Measurements from ENCODE around the gene FAM72A. TPM values are rescaled to one million over a fixed set of nuclear protein-coding genes. Genes with fewer than 3 reads are reported as not detected.
"Not testable (repeated sequence)": the region's sequence is repeated elsewhere in the genome, so short reads cannot be mapped to it uniquely, and the experiment has no call there.

FAM72A gene
- 1 to 10 TPM in 1 of 4 donors, under 1 TPM in 1, not detected in 2; 0.29 to 2.7 TPM for total RNA-seq

DNA sequence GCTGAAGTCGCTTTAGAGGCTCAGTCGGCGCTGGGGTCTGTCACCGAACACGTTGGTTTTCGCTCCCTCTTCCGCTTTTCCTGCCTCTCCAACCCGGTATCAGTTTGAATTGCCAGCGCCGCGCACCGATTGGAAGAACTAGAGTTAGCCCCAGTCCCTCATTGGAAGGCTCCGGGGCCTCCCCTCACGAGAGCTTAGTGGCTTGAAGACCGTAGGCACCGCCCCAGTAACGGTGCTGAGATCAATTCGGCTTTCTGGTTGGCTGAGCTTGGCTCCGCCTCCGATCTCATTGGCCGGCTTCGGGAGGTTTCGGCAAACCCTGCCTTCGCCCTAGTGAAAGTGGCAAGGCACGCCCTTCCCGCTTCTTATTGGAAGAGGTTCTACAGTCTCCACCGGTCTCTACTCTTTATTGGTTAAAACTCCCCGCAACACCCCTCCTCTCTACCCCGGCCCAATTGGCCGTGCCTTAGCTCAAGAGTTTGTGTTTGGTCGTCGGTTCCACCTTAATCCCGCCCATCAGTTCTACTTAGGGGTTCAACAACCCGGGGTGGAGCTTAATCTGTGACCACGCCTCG lies at the start of gene FAM72A:
Gene FAM72A, minus strand, starts transcription at position 51 of the 575 bp plus-strand sequence. CDS start 814 bp downstream, outside the sequence.
- H3K9me3 ChIP-seq; H3K27me3 ChIP-seq; intact Hi-C loops (cut with DNase I; ENCODE audit: low total_unique reads); H3K36me3 ChIP-seq; H3K4me1 ChIP-seq: not testable (repeated sequence)
- peak; percentile 98 to 99 for DNase-seq
- Histone ChIP-seq H3K4me3 (peak within 1 kb of the TSS; percentile 56 to 71), H3K27ac (peak within 1 kb of the TSS; percentile 83 to 93)

DNA sequence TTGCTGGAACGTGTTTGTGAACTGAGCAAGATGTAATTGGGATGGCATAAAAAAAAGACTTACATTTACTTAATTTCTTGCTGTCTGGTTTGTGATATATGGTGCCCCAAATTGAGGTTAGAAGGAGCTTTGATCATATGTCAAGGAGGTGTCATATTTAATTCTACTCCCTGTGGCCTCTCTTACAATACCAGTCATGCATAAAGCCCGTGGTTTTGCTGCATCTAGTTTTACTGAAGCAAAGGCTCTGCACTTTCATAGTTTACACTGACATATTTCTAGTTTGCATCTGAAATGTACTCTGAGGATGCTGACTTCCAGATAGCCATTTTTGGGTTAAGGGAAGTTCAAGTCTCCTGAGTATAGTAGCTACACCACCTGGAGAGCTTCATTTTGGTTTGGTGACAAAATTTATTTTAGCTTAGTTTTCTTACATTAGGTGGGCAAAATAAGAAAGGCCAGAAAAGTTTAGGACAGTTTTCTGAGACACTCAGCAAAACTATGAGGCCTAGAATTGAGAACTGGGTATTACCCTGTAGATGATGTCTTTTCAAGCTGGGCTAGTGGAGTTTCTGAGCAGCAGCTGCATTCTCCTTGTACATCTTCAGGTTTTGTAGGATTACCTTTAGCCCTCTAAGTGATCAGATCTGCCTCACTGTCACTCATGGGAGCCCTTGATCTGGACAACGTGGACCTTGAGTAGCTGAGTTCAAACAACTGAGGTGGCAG lies 48.5 kb upstream of the FAM72A start:
- H3K36me3 ChIP-seq; H3K4me3 ChIP-seq; H3K9me3 ChIP-seq; H3K27ac ChIP-seq; H3K4me1 ChIP-seq; DNase-seq; H3K27me3 ChIP-seq; intact Hi-C loops (cut with DNase I; ENCODE audit: low total_unique reads): not testable (repeated sequence)

DNA sequence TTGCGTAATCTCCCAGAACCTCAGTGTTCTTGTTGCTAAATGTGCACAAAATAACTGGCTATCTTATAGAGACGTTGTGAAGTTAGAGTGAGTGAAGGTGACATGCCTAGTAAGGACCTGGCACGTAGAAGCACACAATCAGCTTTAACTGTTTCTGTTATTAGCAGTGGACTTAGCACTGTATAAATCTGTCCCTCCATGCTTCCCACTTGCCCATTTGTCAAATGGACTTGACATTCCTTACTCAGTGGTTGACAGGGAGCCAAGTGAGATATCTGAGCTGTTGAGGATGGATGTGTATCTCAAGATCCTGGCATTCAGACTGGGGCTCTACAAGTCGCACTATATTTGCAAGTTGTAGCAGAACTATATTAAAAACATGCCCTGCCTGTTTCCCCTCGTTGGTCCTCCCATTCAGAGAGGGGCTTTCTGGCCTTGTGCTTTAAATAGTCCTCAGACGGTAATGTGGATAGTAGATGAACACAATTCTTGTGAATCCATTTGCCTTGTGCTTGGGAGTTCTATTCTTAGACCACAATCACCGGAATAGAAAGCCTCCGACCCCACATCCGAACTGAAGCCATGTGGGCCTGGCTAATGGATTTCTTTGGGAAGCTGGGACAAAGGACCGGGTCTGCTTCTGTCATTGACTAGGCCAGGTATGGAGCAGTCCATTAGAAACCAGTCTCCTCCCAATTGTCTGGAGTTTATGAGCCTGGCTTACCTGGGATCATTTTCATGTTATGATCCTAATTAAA lies 43.7 kb upstream of the FAM72A start:
- H3K4me1 ChIP-seq; intact Hi-C loops (cut with DNase I; ENCODE audit: low total_unique reads): not testable (repeated sequence)

DNA sequence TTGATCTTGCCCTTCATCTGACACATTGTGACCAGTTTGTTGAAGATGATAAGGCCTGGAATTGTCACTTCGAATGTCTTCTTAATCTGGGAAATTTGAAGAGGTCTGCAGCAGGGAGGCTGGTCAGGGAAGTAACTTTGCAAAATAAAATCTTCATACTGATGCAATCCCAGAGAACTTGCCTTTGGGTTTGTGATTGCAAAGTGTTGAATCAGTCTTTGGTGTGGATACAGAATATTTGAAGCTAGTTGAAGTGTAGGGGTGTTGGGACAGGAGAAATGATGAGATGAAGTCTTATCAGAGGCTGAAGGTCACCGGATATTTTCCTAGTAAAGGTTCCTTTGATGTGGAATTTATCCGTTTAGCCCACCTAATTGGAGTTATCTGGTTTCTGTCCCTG lies 42.8 kb upstream of the FAM72A start:
- intact Hi-C loops (cut with DNase I; ENCODE audit: low total_unique reads); H3K27me3 ChIP-seq; H3K9me3 ChIP-seq; H3K36me3 ChIP-seq; H3K4me3 ChIP-seq; H3K4me1 ChIP-seq; H3K27ac ChIP-seq; DNase-seq: not testable (repeated sequence)

More for the DNA sequence above, 43.7 kb upstream of the FAM72A start:
- not testable (repeated sequence) for H3K27ac ChIP-seq, DNase-seq, H3K4me3 ChIP-seq, H3K27me3 ChIP-seq, H3K9me3 ChIP-seq, H3K36me3 ChIP-seq

DNA sequence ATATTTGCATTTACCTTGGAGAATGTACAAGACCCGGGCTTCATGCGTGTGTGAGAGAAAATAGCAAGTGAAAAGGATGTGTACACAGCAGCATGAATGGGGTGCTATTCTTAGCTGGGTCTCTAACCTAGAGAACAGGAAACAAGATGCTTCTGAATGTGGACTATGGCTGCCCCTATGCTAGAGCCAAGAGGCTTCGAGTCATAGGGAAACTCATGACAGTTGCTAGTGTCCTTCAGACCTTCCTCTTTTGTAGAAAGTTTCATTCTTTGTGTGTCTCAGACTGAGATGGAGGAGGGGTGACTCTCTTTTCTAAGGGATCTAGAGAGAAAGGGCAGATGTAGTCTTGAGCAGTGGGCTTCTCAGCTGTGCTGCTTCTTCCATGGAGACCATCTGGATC lies 40.7 kb upstream of the FAM72A start:
- intact Hi-C loops (cut with DNase I; ENCODE audit: low total_unique reads); DNase-seq; H3K4me1 ChIP-seq; H3K36me3 ChIP-seq; H3K9me3 ChIP-seq; H3K27me3 ChIP-seq; H3K4me3 ChIP-seq; H3K27ac ChIP-seq: not testable (repeated sequence)

DNA sequence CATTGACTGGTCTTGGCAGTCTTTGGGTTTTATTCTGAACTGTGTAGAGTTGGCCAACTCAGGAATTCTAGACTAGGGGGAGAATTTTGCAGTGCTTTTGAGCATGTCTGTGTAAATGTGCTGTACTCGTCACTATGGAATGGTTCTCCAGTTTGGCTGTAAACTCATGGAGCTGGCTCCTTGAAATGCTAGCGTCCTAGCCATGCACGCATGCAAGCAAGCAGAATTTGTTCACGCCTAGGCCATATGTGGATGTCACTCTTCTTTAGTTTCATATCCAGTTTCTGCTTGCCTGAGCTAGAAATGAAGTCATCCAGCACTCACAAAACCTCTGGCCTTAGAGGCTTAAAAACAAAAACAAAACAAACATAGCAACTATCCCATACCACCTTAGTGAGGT lies 37.6 kb upstream of the FAM72A start:
- H3K27me3 ChIP-seq; intact Hi-C loops (cut with DNase I; ENCODE audit: low total_unique reads); H3K9me3 ChIP-seq; H3K4me3 ChIP-seq; H3K36me3 ChIP-seq; DNase-seq; H3K4me1 ChIP-seq; H3K27ac ChIP-seq: not testable (repeated sequence)

DNA sequence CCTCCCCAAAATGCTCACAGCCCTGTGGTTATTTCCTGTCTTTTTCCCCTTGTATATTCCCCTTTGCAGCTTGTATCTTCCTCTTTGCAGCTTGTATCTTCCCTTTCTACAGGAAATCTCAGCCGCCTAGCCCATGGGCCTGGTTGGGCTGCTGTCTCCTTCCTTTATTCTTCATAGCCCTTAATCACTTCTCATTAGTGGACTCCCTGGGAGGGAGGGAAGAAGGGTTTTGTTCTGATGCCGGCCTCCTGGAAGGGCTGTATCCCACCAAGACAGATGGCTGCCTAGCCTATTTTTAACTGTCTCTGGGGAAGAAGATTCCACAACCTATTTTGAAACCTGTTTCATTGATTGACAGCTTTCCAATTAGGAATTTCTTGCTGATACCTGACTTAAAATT lies 32.6 kb upstream of the FAM72A start:
- intact Hi-C loops (cut with DNase I; ENCODE audit: low total_unique reads); H3K36me3 ChIP-seq; H3K27ac ChIP-seq; DNase-seq; H3K27me3 ChIP-seq; H3K4me1 ChIP-seq; H3K9me3 ChIP-seq; H3K4me3 ChIP-seq: not testable (repeated sequence)

DNA sequence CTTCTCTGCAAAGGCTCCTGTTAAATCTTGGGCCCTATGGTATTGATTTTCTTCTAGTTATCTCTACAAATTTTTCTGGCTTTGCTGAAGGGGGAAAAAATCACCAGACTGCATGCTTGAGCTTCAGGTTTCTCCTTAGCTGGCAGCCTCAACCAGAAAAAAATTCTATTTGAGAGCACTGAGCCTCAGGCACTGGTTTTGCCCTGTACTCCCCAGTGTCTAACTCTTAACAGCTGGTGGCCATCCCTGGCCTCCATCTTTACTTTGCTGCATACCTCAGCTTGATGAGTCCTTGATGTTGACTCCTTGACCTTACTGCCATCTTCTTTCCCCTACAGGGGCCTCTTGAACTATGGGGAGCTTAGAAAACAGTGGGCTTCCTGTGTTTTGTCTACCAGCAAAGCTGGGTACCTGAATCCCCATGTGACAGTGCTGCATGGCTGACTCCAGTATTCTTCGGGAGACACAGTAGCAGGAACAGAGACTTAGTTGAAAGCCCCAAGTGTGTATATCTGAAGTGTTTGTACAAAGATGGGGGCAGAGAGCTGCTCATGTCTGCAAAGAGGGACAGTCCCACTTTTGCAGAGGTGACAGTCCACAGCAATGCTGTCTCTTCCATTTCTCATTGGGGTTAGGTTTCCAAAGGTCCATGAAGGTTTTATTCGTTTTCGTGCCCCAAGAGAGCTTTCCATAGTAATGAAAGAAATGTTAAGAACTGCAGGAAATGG lies 31.7 kb upstream of the FAM72A start:
- H3K4me3 ChIP-seq; H3K4me1 ChIP-seq; H3K27me3 ChIP-seq; H3K9me3 ChIP-seq; H3K27ac ChIP-seq; DNase-seq; intact Hi-C loops (cut with DNase I; ENCODE audit: low total_unique reads); H3K36me3 ChIP-seq: not testable (repeated sequence)

DNA sequence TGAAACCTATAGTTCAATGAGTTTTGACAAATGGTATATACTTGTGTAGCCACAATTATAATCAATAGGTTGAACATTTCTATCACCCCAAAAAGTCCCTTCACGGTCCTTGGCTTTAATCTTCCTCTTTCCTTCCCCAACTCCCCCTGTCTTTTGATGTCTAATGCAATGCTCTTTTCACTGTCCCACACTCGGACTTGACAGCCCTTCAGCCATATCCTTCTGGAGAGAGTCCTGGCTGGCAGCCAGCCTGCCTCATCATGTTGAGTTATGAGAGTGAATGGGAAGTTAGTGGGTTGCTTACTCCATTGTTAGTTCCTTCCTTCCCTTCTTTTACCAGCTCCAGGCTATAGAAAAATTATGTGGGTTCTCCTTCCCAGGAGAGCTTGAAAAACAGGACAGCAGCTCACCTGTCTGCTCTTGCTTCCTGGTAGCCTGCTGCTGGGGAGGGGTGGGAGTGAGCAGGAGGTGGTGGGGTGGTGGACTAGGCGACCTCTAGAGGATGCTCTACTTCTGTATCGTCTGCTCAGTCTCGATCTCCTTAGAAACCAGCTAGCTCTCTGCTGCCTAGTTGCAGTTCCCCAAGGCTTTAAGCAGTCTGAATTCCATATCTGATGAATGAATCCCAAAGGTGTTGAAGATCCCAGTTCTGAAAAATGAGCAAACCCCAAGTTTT lies 30.5 kb upstream of the FAM72A start:
- H3K4me1 ChIP-seq: not testable (repeated sequence)

DNA sequence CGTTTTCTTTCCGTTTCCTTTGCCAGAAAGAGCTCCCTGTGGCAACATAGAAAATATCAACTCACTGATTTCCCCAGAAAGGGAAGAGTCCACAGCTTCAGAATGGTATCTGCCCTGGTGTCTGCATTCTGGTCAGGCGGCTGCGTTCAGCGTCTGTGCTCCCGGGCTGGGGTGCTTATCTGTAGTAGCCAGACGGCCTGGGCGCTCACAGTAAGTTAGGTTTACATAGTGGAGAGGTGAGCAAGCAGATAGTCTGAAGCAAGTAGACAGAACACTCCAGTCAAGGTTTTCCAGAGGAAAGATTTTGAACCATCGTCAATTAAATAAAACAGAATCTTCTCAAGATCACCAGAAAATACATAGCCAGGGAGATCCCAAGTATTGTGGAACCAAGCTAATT lies 29.4 kb upstream of the FAM72A start:
- intact Hi-C loops (cut with DNase I; ENCODE audit: low total_unique reads); DNase-seq; H3K4me3 ChIP-seq; H3K27me3 ChIP-seq; H3K36me3 ChIP-seq; H3K4me1 ChIP-seq; H3K27ac ChIP-seq; H3K9me3 ChIP-seq: not testable (repeated sequence)

More for the DNA sequence above, 30.5 kb upstream of the FAM72A start:
- H3K9me3 ChIP-seq; DNase-seq; H3K27me3 ChIP-seq; H3K4me3 ChIP-seq; intact Hi-C loops (cut with DNase I; ENCODE audit: low total_unique reads); H3K36me3 ChIP-seq; H3K27ac ChIP-seq: not testable (repeated sequence)

DNA sequence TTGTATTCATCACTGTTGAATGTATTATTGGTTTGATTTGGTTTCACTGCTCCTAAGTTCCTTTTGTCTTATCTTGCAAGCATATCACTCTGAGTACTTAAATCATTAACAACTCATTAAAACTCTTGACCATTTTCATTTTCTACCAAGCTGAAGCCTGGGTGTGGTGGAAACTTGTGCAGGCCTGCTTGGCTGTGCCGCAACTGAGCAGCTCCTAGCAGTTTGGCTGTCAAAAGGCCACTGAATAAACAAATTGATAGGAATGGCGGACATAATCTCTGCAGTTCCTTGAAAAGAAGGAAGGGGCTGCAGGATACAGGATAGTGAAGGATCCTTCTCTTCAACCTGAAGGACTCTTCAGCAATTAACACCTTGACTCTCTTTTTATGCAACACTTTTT lies 26.6 kb upstream of the FAM72A start:
- H3K4me1 ChIP-seq; H3K27me3 ChIP-seq; DNase-seq; H3K27ac ChIP-seq; H3K4me3 ChIP-seq; H3K9me3 ChIP-seq; H3K36me3 ChIP-seq; intact Hi-C loops (cut with DNase I; ENCODE audit: low total_unique reads): not testable (repeated sequence)

DNA sequence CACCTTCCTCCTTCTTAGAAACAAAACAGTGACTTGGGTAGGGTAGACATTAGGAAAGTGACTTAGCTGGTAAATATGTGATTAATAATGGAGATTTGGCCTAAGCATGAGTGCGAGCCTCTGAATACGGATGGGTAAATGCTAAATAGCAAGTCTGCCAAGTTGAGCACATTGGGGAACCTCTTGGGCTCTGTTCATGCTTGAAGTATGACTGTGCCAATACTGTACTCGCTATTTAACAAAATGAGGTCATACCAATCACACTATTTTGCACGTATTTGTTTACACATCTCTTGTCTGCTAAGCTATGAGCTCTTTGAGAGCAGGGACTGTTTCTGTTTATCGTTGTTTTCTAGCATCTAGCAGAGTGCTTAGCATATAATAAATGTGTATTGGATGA lies 24.2 kb upstream of the FAM72A start:
- intact Hi-C loops (cut with DNase I; ENCODE audit: low total_unique reads); H3K27ac ChIP-seq; H3K4me1 ChIP-seq; DNase-seq; H3K27me3 ChIP-seq; H3K9me3 ChIP-seq; H3K4me3 ChIP-seq; H3K36me3 ChIP-seq: not testable (repeated sequence)
